ENCODE measurements around the gene ANKRA2.

ANKRA2 gene

GRCh38 chr5:73523861-73524260 is 41.6 kb downstream of the ANKRA2 start:
- no peak for TF ChIP-seq FOXM1 (IDR thresholded peaks at IDR 0.05; ENCODE audit: borderline replicate concordance, low read depth)
- no peak for TF ChIP-seq ZBTB7A (IDR thresholded peaks at IDR 0.05; ENCODE audit: low read depth)

DNA sequence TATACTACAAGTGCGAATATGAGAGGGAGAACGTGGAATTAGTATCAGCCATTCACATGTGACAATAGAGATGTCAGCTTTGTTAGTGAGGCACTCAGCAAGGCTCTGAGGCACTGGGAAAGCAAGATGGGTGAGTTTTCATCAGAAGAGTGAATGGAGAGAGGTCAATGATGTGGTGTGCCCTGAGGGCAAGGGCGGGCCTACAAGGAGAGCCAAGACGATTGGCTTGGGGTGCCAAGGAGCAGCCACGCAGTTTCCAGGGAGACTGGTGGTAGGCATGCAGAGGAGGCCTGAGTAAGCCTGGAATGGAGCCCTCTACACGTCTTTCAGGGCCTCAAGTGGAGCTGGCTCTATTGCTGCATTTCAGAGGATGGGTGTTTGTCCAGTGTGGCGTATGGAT is 42.5 kb downstream of the ANKRA2 start:
- TF ChIP-seq REST (IDR thresholded peaks at IDR 0.05; ENCODE audit: low read depth), result no peak
- no peak for TF ChIP-seq TCF12 (IDR thresholded peaks at IDR 0.05; ENCODE audit: low read depth)
- TF ChIP-seq YY1 (IDR thresholded peaks at IDR 0.05; ENCODE audit: low read depth), result no peak
- TF ChIP-seq TAF1 (IDR thresholded peaks at IDR 0.05; ENCODE audit: low read depth), result no peak
- no peak for TF ChIP-seq TEAD4 (IDR thresholded peaks at IDR 0.05)
- TF ChIP-seq MAX (IDR thresholded peaks at IDR 0.05), result no peak
- no peak for TF ChIP-seq EGR1 (IDR thresholded peaks at IDR 0.05)
- TF ChIP-seq ZBTB7A (IDR thresholded peaks at IDR 0.05; ENCODE audit: low read depth), result no peak
- TF ChIP-seq CREB1 (IDR thresholded peaks at IDR 0.05; ENCODE audit: low read depth), result no peak
- no peak for TF ChIP-seq FOXM1 (IDR thresholded peaks at IDR 0.05; ENCODE audit: borderline replicate concordance, low read depth)
- no peak for TF ChIP-seq RAD21 (IDR thresholded peaks at IDR 0.05; ENCODE audit: low read depth)
- TF ChIP-seq NFIC (IDR thresholded peaks at IDR 0.05), result no peak
- no peak for TF ChIP-seq EP300 (IDR thresholded peaks at IDR 0.05; ENCODE audit: borderline replicate concordance)
- TF ChIP-seq, protein P1, sequence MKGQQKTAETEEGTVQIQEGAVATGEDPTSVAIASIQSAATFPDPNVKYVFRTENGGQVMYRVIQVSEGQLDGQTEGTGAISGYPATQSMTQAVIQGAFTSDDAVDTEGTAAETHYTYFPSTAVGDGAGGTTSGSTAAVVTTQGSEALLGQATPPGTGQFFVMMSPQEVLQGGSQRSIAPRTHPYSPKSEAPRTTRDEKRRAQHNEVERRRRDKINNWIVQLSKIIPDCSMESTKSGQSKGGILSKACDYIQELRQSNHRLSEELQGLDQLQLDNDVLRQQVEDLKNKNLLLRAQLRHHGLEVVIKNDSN (IDR thresholded peaks at IDR 0.05), result no peak
- no peak for TF ChIP-seq CEBPB (IDR thresholded peaks at IDR 0.05)

DNA sequence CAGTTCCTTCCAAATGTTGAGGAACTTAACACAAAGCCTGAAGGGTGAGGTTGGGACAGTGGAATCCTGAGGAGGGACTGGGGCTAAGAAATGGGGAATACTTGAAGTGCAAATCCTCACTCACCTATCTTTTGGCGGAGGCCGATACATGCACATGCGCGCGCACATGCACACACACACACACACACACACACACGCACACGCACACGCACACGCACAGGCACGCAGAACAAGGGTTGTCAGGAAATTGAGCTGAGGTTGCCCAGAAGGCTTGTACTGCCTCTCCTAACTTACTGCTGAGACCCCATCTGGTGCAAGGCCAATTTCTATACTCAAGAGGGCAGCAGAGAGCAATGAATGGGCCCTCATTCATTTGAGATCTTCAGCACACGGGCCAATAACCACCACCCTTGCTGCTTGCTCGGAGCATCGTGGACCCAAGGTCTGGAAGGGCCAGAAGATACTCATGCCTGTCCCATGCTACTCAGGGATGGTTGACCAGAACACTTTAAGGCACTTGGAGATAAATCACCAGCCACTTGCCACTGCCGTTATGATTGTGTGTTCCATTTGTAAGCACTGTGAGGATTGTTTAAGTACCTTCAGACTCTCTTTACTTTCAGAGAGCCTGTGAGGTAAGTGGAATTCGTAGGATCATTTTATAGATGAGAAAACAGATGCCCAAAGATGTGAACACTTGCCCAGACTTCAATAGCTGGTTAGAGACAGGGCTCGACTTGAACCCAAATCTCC is 45.7 kb downstream of the ANKRA2 start:
- TF ChIP-seq REST (IDR thresholded peaks at IDR 0.05; ENCODE audit: low read depth) (no peak), TAF1 (IDR thresholded peaks at IDR 0.05; ENCODE audit: low read depth) (no peak), CEBPB (IDR thresholded peaks at IDR 0.05) (no peak), EP300 (IDR thresholded peaks at IDR 0.05; ENCODE audit: borderline replicate concordance) (no peak), EGR1 (IDR thresholded peaks at IDR 0.05) (no peak), YY1 (IDR thresholded peaks at IDR 0.05; ENCODE audit: low read depth) (no peak), TEAD4 (IDR thresholded peaks at IDR 0.05) (no peak), MAX (IDR thresholded peaks at IDR 0.05) (0 out of 2 replicates have a peak, but pooled peaks have one; percentile 53), RAD21 (IDR thresholded peaks at IDR 0.05; ENCODE audit: low read depth) (peak; percentile 86)

- TF ChIP-seq FOXM1 (IDR thresholded peaks at IDR 0.05; ENCODE audit: borderline replicate concordance, low read depth) (no peak), NFIC (IDR thresholded peaks at IDR 0.05) (peak; percentile 29; the same call in 1 of the 2 replicates)
Observed at GRCh38 chr5:73515232-73515631, 50.2 kb downstream of the ANKRA2 start.

- TF ChIP-seq CREB1 (IDR thresholded peaks at IDR 0.05; ENCODE audit: low read depth), result no peak
- no peak for TF ChIP-seq TEAD4 (IDR thresholded peaks at IDR 0.05)
- TF ChIP-seq RAD21 (IDR thresholded peaks at IDR 0.05; ENCODE audit: low read depth), result no peak
- TF ChIP-seq YY1 (IDR thresholded peaks at IDR 0.05; ENCODE audit: low read depth), result no peak
- no peak for TF ChIP-seq TAF1 (IDR thresholded peaks at IDR 0.05; ENCODE audit: low read depth)
- TF ChIP-seq EGR1 (IDR thresholded peaks at IDR 0.05), result no peak
- TF ChIP-seq NFIC (IDR thresholded peaks at IDR 0.05), result no peak
- TF ChIP-seq REST (IDR thresholded peaks at IDR 0.05; ENCODE audit: low read depth), result no peak
- TF ChIP-seq ZBTB7A (IDR thresholded peaks at IDR 0.05; ENCODE audit: low read depth), result no peak
- no peak for TF ChIP-seq FOXM1 (IDR thresholded peaks at IDR 0.05; ENCODE audit: borderline replicate concordance, low read depth)
- TF ChIP-seq, protein P1 (IDR thresholded peaks at IDR 0.05), result no peak
- TF ChIP-seq EP300 (IDR thresholded peaks at IDR 0.05; ENCODE audit: borderline replicate concordance), result no peak
Observed at GRCh38 chr5:73514418-73514817, 51.0 kb downstream of the ANKRA2 start.

Measured in Ishikawa (cell line).